NCI-H69 (cell line): ENCODE measurements around the gene SMG6.

ENCODE experiments used
- DNase-seq: peaks from one replicate; lab custom pipeline; 2025; lab: John Stamatoyannopoulos, UW

SMG6 gene

DNA sequence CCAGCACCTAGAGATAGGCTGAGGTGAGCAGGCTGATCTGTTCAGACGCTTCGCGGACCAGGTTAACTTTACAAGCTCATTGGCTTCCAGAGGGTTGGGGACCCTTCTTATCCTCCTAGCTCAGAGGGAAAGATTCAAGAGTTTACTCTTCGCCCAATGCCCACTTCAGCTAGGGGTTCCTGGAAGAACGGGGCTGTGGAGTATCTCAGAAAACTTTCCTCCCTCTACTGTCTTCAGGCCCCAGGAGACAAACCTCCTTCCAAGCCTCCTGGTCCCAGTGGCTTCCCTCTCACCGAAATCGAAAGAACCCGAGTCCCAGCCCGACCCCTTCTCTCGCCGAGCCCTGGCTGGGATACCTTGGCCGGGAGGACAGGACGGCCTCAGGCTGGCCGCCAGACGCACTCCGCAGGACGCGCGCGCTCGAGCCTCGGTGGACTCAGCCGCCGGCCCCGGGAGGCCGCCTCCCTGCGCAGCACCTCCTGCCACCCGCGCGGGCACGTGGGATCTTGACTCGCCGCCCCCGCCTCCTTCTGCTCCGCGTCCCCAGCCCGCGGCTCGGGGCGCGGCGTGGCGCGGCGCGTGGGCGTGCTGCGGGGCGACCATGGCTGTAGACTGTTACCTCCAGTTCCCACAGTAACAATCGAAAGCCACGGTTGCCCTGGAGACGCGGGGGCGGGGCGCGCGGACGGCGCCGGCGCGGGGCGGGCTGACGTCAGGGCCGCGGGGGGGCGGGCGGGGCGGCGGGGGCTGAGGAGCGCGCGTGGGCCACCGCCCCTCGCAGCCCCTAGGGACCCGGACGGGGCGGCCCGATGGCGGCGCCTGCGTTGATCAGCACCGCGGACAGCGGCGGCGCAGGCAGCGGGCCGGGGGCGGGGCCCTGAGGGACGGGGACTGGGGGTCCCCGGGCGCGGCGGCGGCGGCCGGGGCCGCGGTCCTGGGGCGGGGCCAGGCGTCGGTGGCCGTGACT is 254.0 kb downstream of the SMG6 start:
- peak; percentile 88 for DNase-seq

GRCh38 chr17:2048805-2049204 is 254.8 kb downstream of the SMG6 start:
- no peak for DNase-seq

- DNase-seq = no peak
These were observed 256.0 kb downstream of the SMG6 start for GRCh38 chr17:2047590-2047989.

DNA sequence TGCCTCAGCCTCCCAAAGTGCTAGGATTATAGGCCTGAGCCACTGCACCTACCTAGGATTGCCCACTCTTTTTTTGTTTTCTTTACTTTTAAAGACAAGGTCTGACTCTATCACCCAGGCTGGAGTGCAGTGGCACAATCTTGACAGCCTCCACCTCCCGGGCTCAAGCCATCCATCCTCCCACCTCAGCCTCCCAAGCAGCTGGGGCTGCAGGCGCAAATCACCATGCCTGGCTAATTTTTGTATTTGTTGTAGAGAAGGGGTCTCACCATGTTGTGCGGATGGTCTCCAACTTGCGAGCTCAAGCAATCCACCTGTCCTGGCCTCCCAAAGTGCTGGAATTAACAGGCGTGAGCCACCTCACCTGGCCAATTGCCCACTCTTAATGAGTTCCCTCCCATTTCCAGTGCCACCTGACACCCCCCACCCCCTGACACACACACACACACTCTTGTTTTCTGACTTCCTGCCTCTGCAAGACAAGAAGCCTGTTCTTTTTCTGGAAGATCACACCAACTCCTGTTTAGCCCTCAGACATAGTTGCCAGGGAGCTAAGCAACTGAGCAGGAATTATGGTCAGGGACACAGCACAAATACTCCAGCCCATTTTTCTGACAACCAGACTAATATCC is 259.2 kb downstream of the SMG6 start:
- peak; percentile 42 for DNase-seq

DNA sequence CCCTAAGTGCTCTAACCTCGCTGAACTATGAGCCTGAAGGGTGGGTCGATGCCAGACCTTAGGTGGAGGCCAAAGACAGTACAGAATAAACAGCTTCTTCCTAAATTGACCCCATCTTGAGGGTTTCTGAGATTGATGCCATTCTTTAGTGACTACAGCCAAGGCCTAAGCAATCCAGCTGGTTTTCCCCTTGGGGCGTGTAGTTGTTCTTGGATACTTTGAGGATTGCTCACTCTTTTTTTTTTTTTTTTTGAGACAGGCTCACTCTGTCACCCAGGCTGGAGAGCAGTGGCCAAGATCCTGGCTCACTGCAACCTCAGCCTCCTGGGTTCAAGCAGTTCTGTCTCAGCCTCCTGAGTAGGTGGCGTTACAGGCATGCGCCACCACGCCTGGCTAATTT is 259.8 kb downstream of the SMG6 start:
- no peak for DNase-seq

DNA sequence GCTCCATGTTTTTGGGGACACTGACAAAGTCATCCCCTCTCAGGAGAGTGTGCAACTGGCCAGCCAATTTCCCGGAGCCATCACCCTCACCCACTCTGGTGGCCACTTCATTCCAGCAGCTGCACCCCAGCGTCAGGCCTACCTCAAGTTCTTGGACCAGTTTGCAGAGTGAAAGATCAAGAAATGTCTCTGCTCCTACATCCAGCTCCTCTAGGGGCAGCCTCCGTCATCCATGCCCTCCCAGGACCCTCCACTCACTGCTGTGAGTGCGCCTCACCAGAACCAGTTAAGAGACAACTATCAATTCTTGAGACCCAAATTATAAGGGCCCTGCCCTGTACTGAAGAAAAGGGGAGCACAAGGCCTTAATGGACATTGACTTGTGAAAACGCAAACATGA is 260.7 kb downstream of the SMG6 start:
- no peak for DNase-seq

DNA sequence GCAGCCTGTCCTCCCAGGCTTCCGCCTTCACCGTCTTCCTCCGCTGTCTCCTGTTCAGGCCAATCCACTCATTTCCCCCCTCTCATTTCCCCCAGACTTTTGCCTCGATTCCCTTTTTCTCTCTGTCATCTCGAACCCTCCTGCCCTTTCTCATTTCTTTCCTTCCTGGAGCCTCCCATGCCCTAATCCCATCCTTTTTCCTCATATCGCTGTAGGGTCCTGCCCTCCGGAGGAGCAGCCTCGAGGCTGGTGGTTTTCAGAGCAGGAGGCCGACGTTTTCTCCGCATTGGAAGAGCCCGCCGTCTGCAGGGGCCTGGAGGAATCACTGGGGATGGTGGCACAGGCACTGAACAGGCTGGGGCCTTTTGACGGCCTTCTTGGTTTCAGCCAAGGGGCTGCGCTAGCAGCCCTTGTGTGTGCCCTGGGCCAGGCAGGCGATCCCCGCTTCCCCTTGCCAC is 261.2 kb downstream of the SMG6 start:
- peak; percentile 44 for DNase-seq

DNA sequence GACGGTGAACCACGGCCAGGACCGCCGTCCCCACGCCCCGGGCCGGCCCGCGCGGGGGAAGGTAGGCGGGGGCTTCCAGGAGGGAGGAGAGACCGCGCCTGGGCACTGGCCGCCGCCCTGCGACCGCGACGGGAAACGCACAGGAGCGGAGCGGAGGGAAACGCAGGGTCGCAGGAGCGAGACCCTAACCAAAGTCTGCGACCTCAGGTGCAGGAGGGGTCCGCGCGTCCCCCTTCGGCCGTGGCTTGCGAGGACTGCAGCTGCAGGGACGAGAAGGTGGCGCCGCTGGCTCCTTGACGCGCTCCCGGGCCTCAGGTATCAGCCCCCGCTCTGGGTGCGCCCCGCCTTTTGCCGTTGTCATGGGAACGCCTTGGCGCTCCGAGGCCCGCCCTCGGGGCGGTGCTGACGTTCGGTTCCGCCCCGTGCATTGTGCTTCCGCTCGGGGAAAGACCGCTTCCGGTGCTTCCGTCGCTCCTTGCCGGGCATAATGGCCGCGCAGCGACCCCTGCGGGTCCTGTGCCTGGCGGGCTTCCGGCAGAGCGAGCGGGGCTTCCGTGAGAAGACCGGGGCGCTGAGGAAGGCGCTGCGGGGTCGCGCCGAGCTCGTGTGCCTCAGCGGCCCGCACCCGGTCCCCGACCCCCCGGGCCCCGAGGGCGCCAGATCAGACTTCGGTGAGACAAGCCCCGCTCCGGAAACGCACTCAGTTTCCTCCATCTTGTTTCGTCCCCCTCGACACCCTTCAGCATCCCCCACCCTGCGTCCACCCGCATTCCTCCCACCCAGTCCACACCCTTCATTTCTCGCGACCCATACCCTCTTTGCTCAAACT is 261.8 kb downstream of the SMG6 start, which contains the start of gene OVCA2:
TSS of gene OVCA2 (plus strand) at position 462 of the 829 bp plus-strand sequence. CDS start at position 488, 26 bp downstream.
- peak; percentile 95 for DNase-seq

DNA sequence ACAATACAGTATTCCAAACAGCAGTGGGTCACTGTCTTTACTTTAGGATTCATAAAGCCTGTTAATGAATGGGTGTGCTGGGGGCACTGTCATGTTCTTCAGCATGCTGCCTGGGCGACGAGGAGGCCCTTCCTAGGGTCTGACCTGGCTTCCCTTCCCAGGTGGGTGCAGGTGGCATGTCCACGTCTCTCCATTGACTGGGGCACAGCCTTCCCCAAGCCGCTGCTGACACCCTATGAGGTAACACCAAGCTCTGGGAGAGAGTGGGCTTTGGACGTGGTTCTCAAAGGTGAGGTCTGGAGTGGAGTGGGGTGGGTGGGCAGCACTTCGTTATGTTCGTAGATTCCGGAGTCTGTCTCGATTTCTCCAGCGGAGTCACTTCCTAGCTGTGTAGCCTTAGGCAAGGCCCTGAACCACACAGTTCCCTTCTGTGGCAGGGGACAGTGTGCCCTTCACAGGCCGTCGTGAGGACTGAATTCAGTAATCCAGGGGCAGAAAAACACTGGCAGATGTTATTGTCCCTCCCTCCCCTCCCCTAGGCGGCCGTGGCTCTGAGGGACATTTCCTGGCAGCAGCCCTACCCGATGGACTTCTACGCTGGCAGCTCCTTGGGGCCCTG is 262.5 kb downstream of the SMG6 start:
- DNase-seq = peak; percentile 71

GRCh38 chr17:2040219-2040827 is 263.3 kb downstream of the SMG6 start:
- no peak for DNase-seq

DNA sequence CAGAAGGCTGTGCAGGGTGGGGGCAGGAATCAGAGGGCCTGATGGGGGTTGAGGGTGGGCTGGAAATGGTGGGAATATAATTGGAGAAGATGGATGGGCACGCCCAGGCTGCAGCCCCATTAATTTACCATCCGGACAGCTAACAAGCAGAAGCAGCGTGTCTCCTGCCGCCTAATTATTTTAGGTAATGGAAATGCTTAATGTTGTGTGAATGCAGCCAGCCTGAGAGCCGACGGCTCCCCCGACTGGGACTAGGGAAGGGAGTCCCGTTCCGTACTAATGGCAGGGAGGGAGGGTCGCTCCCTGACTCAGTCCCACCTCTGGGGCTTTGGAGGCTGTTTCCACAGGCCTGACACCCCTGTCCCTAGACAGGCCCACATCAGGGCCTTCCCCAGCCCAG is 266.4 kb downstream of the SMG6 start:
- no peak for DNase-seq

DNA sequence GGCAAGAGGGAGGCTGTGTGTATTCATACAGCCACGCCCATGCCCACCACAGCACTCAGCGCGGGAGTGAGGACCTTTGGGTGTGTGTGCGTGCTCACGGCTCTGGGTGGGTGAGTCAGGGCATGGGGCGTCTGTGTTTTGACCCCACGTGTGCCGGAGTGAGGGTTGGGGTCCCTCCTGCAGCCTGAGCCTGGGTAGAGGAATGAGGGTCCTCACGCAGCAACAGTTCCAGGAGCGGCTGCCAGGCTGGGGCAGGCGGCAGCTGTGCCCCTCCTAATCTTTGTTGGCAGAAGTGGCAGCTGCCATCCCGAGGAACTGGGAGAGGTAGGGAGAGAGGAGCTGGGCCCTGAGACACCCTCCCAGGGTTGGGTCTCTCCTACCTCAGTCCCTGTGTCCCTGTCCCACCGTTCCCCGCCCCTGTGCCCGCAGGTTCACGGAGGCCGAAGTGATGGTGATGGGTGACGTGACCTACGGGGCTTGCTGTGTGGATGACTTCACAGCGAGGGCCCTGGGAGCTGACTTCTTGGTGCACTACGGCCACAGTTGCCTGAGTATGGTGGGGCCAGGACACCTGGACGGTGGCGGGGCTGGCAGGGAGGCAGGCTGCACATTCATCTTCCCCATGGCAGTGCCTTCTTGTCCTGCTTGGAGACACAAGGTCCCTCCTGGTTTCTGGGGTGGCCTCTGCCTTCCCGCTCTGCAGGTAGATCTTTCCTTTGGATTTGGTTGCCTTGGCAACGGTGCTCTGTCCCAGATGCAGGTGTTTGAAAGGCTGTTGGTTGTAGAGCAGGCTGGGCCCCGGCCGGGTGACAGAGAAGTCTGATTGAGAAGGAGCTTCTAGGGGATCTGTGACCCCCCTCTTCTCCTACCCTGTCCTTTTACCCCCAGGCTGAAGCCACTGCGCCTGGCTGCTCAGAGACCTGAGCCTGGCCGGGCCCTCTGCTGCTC is 267.8 kb downstream of the SMG6 start:
- DNase-seq = no peak

GRCh38 chr17:2034806-2035540 is 268.6 kb downstream of the SMG6 start:
- DNase-seq = peak; percentile 14

- peak; percentile 41 for DNase-seq
These were observed 269.4 kb downstream of the SMG6 start for GRCh38 chr17:2034157-2034556.

DNA sequence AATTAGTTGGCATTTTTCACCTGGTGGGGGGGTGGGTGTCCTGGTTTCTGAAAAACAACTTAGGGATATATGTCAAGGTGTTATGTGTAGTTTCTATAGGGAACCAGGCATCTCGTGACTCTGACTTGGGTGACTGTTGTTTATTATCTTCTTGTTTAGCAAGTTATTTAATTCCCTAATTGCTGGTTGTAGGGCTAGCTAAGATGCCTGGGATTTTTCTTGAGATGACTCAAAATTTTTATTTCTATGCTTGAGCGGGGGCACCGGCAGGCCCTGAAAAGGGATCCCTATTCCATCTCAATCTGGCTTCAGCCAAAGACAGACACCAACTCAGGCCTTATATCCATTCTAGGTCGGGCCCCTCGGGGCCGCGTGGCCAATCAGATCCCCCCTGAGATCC is 270.4 kb downstream of the SMG6 start:
- DNase-seq = no peak

DNA sequence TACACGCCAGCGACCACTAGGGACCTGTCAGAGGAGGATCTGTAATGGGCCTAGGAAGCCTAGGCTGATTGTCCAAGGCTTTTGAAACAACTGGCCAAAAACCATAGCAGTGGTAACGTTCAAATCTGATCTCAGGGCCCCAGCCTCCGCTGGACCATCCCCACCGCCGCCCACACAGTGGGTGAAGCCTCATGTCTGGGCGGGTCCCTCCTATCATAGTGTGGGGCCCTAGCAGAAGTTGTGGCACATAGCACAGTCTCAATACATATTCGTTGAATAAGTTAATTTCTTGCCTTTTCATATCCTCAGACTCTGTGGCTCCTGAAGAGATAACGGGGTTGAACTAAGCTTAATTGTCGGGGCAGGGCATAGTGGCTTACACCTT is 272.8 kb downstream of the SMG6 start:
- no peak for DNase-seq

DNA sequence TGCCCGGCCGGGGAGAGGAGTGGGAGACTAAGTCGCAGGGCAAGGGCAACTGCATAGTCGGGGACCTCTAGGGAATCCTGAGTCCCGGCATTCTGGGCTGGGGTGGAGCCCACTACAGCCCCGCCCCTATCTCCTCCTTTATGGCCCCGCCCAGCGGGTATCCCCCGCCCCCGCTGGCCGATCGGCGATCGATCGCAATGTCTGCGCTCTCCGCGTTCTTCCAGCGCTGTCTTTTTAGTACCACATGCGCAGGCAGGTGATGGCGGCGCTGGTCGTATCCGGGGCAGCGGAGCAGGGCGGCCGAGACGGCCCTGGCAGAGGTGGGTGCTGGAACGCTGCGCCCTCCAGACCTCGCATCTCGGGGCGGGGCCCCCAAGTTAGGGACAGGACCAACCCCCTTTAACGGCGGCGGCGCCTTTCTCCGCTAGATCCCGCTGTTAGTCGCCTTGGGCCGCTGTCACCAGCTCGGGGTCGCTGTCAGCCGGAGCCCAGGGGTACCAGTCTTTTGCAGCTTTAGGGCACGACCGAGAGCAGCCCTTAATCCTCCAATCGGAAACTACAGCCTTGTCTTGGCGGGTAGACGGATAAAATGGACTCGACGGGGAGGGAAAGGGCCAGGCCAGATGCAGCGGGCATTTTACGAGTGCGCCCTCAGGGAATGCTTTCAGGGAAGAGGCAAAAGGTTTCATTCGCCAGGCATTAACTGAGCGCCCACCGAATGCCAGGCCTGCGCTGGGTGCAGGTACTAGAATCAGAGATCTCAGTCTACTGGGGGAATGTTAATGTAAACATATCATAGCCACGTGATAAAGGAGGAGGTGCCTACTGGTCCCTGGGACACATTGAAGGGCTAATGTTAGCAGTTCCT is 273.4 kb downstream of the SMG6 start, which contains the start of gene DPH1:
TSS of gene DPH1 (plus strand) at position 243 of the 868 bp plus-strand sequence. CDS start at position 260, 17 bp downstream.
- peak; percentile 87 for DNase-seq

GRCh38 chr17:2028737-2029136 is 274.8 kb downstream of the SMG6 start:
- peak; percentile 80 for DNase-seq
